Adrenal gland (tissue), 12 donors: Measurements from ENCODE around the gene CAMK2D. TPM values are rescaled to one million over a fixed set of nuclear protein-coding genes. Genes with fewer than 3 reads are reported as not detected.

Experiments
- DNase-seq, 7 donors: peaks; one replicate each; pipeline ENCODE4 v3.0.0-alpha.2; 2019 to 2020
- H3K27ac ChIP-seq, 5 donors: fragments of 200-600 bp; sonication (generic) in 4 of 5; 1 replicate in 3 of 5; 2 replicates in 2 of 5; pipeline versions ENCODE4 v1.5.1 to v1.8.0; 2016 to 2020; ENCODE audit warnings: mild to moderate bottlenecking in 1 of 5
- H3K27me3 ChIP-seq: fragments of 200-600 bp; 2 replicates; pipeline ENCODE4 v1.8.0; 2021
- H3K36me3 ChIP-seq, 2 donors: fragments of 200-600 bp; replicated peaks in 1 of 2; 1 replicate in 1 of 2; 2 replicates in 1 of 2; pipeline versions ENCODE4 v1.5.1 to v1.8.0; 2018 to 2022
- H3K4me1 ChIP-seq, 2 donors: fragments of 200-600 bp; replicated peaks in 1 of 2; 1 replicate in 1 of 2; 2 replicates in 1 of 2; pipeline versions ENCODE4 v1.5.1 to v1.8.0; 2018 to 2021
- H3K4me3 ChIP-seq, 4 donors: fragments of 200-600 bp; sonication (generic) in 3 of 4; one replicate each; pipeline ENCODE4 v1.5.1; 2016 to 2018
- H3K9me3 ChIP-seq, 3 donors: fragments of 200-600 bp; sonication (generic) in 1 of 3; replicated peaks in 1 of 3; 1 replicate in 2 of 3; 2 replicates in 1 of 3; pipeline versions ENCODE4 v1.5.1 to v1.8.0; 2016 to 2021
- POLR2A ChIP-seq, 2 donors: fragments of 450-650 bp; IDR thresholded peaks; one replicate each; pipeline ENCODE4 v1.6.1; 2017; ENCODE audit warnings: antibody characterized with exemption in 2 of 2, mild to moderate bottlenecking in 2 of 2, moderate library complexity in 1 of 2
- WGBS, 4 donors: extraction: QIAGEN DNeasy Blood & Tissue Kit in 2 of 4; methylation state at CpG; one replicate each; pipeline versions ENCODE4 v1.1.5 to v1.1.7; 2013 to 2017; 5-methylcytosine and 5-hydroxymethylcytosine counted together
- intact Hi-C, 2 donors: fragments of 100-400 bp; cut with DNase I; formaldehyde crosslinking; loops; one replicate each; pipeline versions ENCODE4 v1.14.1 to v1.15.0; 2022 to 2023
- polyA plus RNA-seq, 3 donors: library from polyadenylated mRNA; stranded (reverse); fragments of 200-250 nt in 2 of 3; fragments of 350-450 nt in 1 of 3; fragmentation: Illumina TruSeq in 1 of 3; extraction: RNeasy Lipid Tissue Mini Kit (QIAGEN cat#74804) in 1 of 3; gene quantifications; one replicate each; pipeline ENCODE4 v1.2.3, GENCODE V29; 2013 to 2014
- total RNA-seq, 9 donors: library from RNA; depleted of rRNA in 4 of 9; stranded (reverse); fragments of >200 nt in 4 of 9; fragments of 120-200 nt in 1 of 9; fragmentation: NEBNext Ultra II Directional in 1 of 9; extraction: Animal tissue kit (Norgen Biotek cat#: 25700) in 1 of 9; gene quantifications; one replicate each; pipeline versions ENCODE4 v1.1.0 to v1.2.4, GENCODE V29; 2013 to 2023
- TF ChIP-seq, protein P1 (sequence below), 6 experiments: fragments of 450-650 bp in 4 of 6; fragments of 200-600 bp in 2 of 6; sonication (generic) in 1 of 6; IDR thresholded peaks; 1 replicate in 5 of 6; 2 replicates in 1 of 6; pipeline versions ENCODE4 v1.5.1 to v1.8.0; 2016 to 2021; ENCODE audit warnings: antibody characterized with exemption in 6 of 6, mild to moderate bottlenecking in 2 of 6, moderate library complexity in 1 of 6
- donor health status: healthy with polysubstance abuse.
- donor health status: Bipolar disorder and iron deficiency.
- donor health status: DM: yes; HTN: yes; CAD: no.
- donor health status: DM: no; HTN: no; CAD: no.
- donor health status: DM: no; HTN: no; CAD: no.
- donor health status: DM: yes; HTN: yes; CAD: no.

The CAMK2D gene
- total and polyA plus RNA-seq, 12 donors: 7.6 to 83.9 (median 33.6) TPM

DNA sequence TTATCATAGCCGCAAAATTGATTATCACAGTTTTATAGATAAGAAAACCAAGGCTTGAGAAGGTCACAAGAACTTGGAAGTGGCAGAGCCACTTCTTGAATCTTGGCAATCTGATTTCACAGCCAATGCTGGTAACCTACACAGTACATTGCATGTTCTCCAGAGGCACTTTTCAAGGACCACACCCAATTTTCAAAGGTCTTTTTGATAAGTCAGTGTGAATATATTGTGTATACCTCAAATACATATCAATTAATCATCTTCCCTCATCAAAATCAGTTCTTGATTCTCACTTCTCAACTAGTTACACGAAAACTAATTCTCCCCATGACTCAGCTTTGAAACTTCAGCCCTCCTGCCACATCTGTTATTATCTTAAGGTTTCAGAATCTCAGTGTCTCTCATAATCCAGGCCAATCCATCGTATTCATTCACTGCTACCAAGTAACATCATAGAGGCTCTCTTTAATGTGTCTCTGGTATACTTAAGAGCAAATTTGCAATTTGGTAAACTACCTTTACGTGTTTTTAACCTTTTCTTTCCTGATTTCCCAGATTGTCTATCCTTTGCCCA lies 16.8 kb downstream of the CAMK2D start:
- Histone ChIP-seq H3K4me3 (no peak overlapping the region), H3K36me3 (no peaks in the 10 kb centered on the region), H3K4me1 (peaks cover 0 to 13% of the 10 kb centered on the region in 2 donors), H3K9me3 (no peaks in the 10 kb centered on the region), H3K27me3 (no peaks in the 10 kb centered on the region), H3K27ac (no peak overlapping the region)
- intact Hi-C loops: no loop called here
- 80 to 91% (median 82%) methylated on average over 4 of the region's 4 CpGs for WGBS, 4 donors
- DNase-seq: no peak
- no peak for TF ChIP-seq POLR2A (IDR thresholded peaks at IDR 0.05)
- TF ChIP-seq, protein P1, sequence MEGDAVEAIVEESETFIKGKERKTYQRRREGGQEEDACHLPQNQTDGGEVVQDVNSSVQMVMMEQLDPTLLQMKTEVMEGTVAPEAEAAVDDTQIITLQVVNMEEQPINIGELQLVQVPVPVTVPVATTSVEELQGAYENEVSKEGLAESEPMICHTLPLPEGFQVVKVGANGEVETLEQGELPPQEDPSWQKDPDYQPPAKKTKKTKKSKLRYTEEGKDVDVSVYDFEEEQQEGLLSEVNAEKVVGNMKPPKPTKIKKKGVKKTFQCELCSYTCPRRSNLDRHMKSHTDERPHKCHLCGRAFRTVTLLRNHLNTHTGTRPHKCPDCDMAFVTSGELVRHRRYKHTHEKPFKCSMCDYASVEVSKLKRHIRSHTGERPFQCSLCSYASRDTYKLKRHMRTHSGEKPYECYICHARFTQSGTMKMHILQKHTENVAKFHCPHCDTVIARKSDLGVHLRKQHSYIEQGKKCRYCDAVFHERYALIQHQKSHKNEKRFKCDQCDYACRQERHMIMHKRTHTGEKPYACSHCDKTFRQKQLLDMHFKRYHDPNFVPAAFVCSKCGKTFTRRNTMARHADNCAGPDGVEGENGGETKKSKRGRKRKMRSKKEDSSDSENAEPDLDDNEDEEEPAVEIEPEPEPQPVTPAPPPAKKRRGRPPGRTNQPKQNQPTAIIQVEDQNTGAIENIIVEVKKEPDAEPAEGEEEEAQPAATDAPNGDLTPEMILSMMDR (IDR thresholded peaks at IDR 0.05): no peak

DNA sequence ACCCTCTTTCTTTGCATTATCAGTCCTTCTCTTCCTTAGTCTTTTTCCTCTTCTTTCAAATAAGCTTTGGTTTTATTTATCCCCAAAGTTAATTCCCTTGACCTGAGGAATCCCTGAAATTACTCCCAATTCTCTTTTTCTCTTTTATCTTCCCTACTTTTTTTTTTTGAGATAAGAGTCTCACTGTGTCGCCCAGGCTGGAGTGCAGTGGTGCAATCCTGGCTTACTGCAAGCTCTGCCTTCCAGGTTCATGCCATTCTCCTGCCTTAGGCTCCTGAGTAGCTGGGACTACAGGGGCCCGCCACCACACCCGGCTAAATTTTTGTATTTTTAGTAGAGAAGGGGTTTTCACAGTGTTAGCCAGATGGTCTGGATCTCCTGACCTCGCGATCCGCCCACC lies 17.8 kb downstream of the CAMK2D start:
- TF ChIP-seq POLR2A (IDR thresholded peaks at IDR 0.05): no peak
- TF ChIP-seq, protein P1 (IDR thresholded peaks at IDR 0.05): no peak
- 84 to 91% (median 88%) methylated on average over 6 of the region's 6 CpGs for WGBS, 4 donors

DNA sequence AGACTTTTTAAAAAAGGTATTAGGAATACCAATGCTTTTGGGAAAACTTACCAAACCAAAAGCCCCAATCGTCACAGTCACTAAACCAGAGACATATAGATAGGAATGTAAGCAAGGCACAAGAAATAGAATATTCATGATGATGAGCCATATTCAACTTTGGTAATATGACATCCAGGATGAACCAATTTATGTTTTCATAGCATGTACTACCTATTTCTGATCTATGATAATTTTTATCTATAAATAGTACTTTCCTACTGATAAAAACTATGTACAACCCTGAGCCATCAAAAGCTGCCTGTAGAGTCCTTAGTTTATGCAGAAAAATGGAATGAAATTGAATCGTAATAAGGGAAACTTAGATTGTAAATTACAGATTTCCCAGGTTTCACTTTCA lies 18.9 kb downstream of the CAMK2D start:
- intact Hi-C loops: no loop called here
- no peak for DNase-seq

More for the DNA sequence above, 17.8 kb downstream of the CAMK2D start:
- intact Hi-C loops: no loop called here
- DNase-seq: peak in 6 of 7 donors; percentile 15 to 61 (median 42)
- Histone ChIP-seq H3K36me3 (no peaks in the 10 kb centered on the region), H3K27ac (peak overlapping the region in 1 of 5 donors; percentile 6), H3K9me3 (no peaks in the 10 kb centered on the region), H3K4me1 (peaks cover 0 to 20% of the 10 kb centered on the region in 2 donors), H3K27me3 (no peaks in the 10 kb centered on the region), H3K4me3 (no peak overlapping the region)

DNA sequence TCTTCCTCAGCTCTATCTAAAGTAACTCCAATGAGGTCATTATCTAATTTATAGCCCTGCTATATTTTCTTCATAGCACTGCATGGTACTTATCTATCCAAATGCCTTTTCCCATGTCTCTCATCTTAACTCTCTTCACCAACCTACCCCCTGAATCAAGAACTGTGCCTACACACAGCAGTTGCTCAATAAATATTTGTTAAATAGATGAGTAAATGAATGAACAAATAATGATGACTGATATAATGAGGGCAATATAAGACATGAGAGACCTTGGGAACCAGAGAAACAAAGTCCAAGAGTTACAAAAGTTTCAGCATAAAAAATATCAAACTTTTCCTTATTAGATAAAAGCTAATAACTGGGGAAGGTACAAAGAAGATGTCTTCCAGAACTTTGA lies 19.6 kb downstream of the CAMK2D start:
- Histone ChIP-seq H3K9me3 (no peaks in the 10 kb centered on the region), H3K36me3 (no peaks in the 10 kb centered on the region), H3K4me1 (peaks cover 0 to 21% of the 10 kb centered on the region in 2 donors), H3K4me3 (no peak overlapping the region), H3K27ac (no peak overlapping the region), H3K27me3 (no peaks in the 10 kb centered on the region)
- TF ChIP-seq POLR2A (IDR thresholded peaks at IDR 0.05): no peak
- TF ChIP-seq, protein P1 (IDR thresholded peaks at IDR 0.05): no peak
- intact Hi-C loops: no loop called here
- DNase-seq: no peak

More for the DNA sequence above, 18.9 kb downstream of the CAMK2D start:
- Histone ChIP-seq H3K27me3 (no peaks in the 10 kb centered on the region), H3K4me1 (peaks cover 0 to 21% of the 10 kb centered on the region in 2 donors), H3K36me3 (no peaks in the 10 kb centered on the region), H3K9me3 (no peaks in the 10 kb centered on the region), H3K4me3 (no peak overlapping the region), H3K27ac (peak overlapping the region in 1 of 5 donors; percentile 6)
- TF ChIP-seq, protein P1 (IDR thresholded peaks at IDR 0.05): no peak
- TF ChIP-seq POLR2A (IDR thresholded peaks at IDR 0.05): no peak
- WGBS, 4 donors: 61 to 72% (median 71%) methylated on average over 2 of the region's 2 CpGs
